HS-5 (cell line): Measurements from ENCODE around the gene NKD1.

ENCODE experiments used
- DNase-seq: peaks from one replicate; pipeline ENCODE4 v3.0.0-alpha.2; 2012; ENCODE audit warnings: low read depth

NKD1 gene

GRCh38 chr16:50613281-50613963 is 65.2 kb downstream of the NKD1 start:
- no peak for DNase-seq

DNA sequence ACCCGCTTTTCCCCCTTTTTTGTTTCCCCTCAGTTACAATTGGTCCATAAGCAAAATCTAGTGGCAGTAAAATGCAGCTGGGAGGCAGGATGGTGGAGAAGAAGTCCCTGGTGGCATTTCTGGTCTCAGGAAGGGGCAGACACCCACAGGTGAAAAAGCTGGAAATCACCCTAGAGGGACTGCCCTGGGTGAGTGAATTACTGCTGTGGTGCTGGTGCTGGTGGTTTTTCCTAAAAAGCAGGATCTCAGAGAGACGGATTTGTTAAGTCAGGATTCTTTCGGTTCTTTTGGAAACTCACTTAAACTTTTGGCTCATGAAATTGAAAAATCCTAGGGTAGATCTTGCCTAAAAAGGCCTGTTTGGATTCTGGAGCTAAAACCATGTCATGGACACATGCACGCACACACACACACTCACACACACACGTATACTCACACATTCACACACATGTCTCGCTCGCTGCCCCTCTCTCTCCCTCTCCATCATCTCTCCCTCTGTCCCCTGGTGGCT is 65.8 kb downstream of the NKD1 start:
- no peak for DNase-seq

DNA sequence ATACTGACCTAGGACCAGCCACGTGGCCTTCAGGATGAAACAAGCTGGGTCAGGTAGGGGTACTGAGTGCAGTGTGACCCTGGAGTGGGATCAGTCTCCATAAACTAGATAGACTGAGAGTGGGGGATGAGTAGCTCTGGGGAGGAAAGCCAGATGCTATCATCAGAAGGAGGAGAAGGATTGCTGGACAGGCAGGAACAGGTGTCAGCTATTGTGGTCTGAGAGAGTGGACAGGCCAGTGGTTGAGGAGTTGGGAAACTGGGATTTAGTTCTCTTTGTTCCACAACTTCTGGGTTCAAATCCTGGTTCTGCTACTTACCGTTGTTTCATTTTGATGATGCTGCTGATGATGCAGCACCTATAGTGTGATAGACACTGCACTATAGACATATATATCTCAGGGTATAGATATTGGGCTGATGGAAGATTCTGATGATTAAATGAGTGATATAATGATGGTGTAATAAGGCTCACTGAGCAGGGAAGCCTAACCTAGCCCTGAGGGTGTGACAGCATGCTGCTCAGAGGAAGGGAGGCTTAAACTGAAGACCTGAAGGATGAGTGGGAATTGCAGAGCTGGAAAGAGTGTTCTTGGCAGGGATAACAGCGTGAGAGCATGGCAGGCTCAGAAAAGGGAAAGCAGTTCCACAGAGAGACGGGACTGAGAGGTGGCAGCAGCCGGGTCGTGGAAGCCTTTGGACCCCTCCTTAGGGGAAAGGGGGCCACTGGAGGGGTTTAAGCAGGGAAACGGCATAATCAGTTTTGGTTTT is 66.9 kb downstream of the NKD1 start:
- DNase-seq = no peak

DNA sequence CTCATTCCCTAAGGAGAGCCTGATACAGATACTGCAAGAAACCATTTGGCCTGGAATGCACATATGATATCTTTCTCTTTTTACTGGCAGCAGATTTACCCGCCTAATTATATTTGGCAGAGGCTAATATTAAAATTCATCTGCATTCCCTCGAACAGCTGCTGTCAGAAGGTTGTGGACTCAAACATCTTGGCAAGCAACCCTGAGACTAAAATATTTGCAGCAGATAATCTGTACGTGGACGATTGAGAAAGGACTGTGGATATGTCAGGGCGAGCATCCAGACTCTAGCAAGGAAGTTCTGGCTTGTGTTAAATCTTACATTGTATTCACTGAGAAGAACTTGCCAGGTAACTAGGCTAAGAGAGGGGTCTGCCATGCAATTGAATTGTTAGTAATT is 67.7 kb downstream of the NKD1 start:
- no peak for DNase-seq

GRCh38 chr16:50616386-50616785 is 68.2 kb downstream of the NKD1 start:
- no peak for DNase-seq

GRCh38 chr16:50616883-50617645 is 68.9 kb downstream of the NKD1 start:
- no peak for DNase-seq

- DNase-seq = no peak
Observed at GRCh38 chr16:50617646-50618184, 69.5 kb downstream of the NKD1 start.

- no peak for DNase-seq
Observed at GRCh38 chr16:50618238-50618918, 70.2 kb downstream of the NKD1 start.

DNA sequence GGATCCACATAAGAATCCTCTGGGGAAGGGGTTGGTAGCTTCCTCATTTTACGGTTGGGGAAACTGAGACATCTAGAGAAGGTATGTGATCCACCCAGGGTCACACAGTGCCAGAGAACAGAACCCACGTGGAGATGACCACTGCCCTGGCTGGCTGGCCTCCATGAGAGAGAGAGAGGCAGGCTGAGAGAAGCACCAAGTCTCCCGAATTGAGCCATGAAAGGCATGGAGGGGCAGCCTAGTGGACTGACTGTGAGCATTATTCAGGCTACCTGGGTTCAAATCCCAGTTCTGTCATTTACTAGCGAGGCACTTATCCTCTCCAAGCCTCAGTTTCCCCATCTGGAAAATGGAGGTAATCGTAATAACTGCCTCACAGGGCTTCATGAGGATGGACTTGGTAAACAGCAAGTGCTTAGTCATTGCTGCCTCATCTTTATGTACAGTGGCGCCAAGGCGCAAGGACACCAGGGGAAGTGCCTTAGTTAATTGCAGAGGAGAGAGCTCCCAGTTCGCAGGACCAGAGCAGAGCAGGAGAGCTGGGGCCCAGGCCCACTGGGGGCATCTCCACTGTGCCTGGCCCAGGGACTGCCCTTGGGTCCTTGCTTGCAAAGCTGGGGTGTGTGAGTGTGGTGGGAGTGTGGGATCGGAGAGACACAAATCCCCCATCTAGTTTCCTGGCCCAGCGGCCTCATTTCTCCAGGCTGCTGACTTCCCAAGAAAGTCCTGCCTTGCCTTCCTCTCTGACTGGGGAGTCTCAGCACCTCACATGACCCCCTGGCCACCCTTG is 71.7 kb downstream of the NKD1 start:
- no peak for DNase-seq

- DNase-seq = no peak
Observed at GRCh38 chr16:50620646-50621451, 72.7 kb downstream of the NKD1 start.

DNA sequence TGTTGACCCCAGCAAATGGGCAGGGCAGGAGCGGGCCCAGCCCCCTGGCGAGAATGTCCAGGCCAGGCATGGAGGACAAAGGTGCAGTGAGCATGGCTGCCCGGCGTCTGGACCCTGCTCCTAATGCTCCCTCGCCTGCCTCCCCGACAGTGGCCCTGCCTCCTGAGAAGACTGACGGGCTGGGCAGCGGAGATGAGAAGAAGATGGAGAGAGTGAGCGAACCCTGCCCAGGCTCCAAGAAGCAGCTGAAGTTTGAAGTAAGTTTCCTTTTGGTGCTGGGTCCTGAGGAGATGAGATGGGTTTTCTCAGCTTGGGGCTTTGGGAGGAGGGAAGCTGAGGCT is 73.2 kb downstream of the NKD1 start:
- DNase-seq = no peak

DNA sequence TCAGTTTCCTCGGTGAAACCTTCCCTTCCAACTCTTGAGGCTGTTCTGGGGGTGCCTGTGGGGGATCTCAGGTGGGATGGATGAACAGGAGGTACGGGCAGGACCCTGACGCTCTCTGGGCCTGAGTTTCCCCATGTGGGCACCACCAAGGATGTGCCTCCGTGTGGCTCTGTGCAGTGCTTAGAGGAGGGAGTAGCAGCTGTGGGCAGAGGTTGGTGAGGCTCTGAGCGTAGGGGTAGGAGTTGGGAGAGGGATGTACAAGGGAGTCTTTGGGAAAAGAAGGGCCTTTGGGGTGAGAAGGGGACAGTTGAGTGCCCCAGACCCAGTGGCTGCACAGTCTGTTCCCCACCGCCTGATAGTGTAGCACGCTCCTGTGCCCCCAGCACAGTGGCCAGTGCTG is 73.8 kb downstream of the NKD1 start:
- DNase-seq = no peak

- DNase-seq = no peak
Observed at GRCh38 chr16:50622643-50623369, 74.6 kb downstream of the NKD1 start.

DNA sequence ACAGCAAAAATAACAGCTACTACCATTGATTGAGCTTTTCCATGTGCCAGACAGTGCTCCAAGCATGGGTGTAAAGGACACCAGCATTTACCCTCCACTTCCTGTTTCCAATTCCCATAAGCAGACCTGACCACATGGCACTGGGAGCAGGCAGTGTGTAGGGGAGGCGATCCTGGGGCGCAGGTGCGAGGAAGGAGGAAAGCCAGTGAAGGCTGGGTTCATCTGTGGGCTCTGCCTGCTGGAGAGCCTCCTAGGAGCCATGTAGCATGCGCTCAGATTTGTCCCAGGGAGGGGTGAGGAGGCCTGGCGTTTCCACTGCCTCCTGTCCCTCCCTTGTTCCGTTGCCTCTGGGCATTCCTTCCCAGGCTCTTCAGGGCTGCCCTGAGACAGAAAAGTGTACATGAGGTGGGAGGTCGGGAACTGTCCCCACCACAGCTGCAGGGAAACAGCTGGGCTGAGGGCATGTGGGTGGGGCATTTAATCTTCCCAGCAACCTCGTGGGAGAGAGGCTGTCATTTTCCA is 76.3 kb downstream of the NKD1 start:
- DNase-seq = no peak

- no peak for DNase-seq
Observed at GRCh38 chr16:50625374-50625773, 77.2 kb downstream of the NKD1 start.

DNA sequence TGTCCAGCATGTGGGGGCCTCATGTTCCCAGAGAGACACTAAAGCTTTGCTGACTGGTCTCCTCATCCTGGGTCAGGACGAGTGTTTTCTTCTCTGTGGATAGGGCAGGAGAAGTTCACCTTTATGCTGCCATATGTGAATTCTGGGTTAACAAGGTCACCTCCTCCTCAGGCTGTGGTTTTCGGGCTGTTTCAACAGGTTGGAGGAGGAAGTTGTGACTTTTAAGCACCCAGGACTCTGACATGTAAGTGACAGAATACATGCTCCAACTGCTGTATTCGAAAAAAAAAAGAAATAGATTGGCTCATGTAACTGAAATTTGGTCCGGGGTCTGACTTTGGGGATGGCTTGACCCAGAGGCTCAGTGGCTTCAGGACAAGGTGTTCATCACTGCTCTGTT is 78.7 kb downstream of the NKD1 start:
- DNase-seq = no peak

- no peak for DNase-seq
Observed at GRCh38 chr16:50627419-50627818, 79.2 kb downstream of the NKD1 start.

DNA sequence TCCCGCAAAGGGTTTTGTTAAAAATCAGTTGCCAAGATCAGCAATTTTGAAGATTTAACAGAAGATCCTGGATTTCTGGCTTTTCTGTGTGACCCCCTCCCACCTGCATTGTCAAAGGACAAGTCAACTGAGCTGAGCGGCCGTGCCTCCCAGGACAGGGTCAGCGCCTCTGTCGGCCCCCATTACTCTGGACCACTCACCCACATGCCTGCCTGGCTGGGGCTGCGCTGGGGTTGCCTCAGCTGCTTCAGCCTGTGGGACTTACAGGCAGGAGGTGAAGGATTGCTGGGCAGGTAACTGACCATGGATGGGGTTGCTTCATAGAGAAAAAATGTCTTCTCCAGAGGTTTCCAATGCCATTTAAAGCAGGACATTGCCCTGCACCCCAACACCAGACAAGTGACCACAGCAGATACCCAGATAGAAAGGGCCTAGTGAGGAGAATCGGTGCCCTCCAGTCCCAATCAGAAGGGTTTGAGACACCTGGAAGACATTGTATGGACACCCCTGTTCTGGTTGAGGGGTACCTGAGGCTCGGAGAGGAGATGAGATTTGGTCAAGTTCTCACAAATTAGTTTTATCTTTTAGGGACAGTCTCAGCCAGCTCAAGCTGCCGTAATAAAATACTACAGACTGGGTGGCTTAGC is 80.1 kb downstream of the NKD1 start:
- DNase-seq = no peak

DNA sequence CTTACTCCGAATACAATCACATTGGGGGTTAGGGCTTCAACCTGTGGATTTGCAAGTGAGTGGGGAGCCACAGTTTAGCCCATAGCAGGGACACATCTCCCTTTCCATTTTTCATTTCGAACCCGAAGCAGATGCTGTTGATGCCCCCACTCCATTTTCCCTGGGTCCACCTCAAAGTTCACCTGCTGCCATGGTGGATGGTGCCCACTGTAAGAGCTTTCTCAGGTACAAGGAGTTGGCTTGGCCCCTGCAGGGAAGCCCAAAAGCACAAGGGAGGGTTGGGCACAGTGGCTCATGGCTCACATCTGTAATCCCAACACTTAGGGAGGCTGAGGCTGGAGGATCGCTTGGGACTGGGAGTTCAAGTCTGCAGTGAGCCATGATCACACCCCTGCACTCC is 81.1 kb downstream of the NKD1 start:
- no peak for DNase-seq
